Keratinocyte (primary cell): ENCODE results near the gene LPIN1. TPM values are rescaled to one million over a fixed set of nuclear protein-coding genes. Genes with fewer than 3 reads are reported as not detected.

ENCODE experiments used
- DNase-seq: peaks from one replicate; pipeline ENCODE4 v3.0.0-alpha.2; 2011; ENCODE audit warnings: low read depth, missing footprints, low spot score
- FAIRE-seq: peaks from 2 replicates; lab custom pipeline; 2011; peaks lifted over from hg19 to GRCh38; lab: Jason Lieb, UNC
- H2AFZ ChIP-seq: 2 replicates; pipeline ENCODE4 v1.6.0; 2012; ENCODE audit warnings: low read length, control low read depth, inconsistent platforms; ENCODE audit not compliant: control insufficient read depth
- H3K27ac ChIP-seq: 2 replicates; pipeline ENCODE4 v1.5.1; 2011; ENCODE audit warnings: low read length; ENCODE audit not compliant: control insufficient read depth, insufficient read depth
- H3K27me3 ChIP-seq: 3 replicates; pipeline ENCODE4 v1.6.0; 2011; ENCODE audit warnings: low read length; ENCODE audit not compliant: control insufficient read depth, insufficient read depth; ENCODE audit errors: extremely low read depth
- H3K36me3 ChIP-seq, 2 experiments: 2 replicates in 1 of 2; 3 replicates in 1 of 2; pipeline ENCODE4 v1.5.1; 2011; ENCODE audit warnings: low read length in 2 of 2, mild to moderate bottlenecking in 1 of 2; ENCODE audit not compliant: control insufficient read depth in 2 of 2, insufficient read depth in 2 of 2; ENCODE audit errors: extremely low read depth in 1 of 2
- H3K4me1 ChIP-seq: 3 replicates; pipeline ENCODE4 v1.5.1; 2011; ENCODE audit warnings: low read length; ENCODE audit not compliant: control insufficient read depth, insufficient read depth; ENCODE audit errors: extremely low read depth
- H3K4me2 ChIP-seq: 3 replicates; pipeline ENCODE4 v1.6.0; 2011; ENCODE audit warnings: low read depth, low read length; ENCODE audit not compliant: control insufficient read depth, insufficient read depth; ENCODE audit errors: extremely low read depth
- H3K4me3 ChIP-seq, 3 experiments: fragments of 200-600 bp in 1 of 3; sonication (generic) in 1 of 3; 2 replicates in 2 of 3; 3 replicates in 1 of 3; pipeline ENCODE4 v1.5.1; 2011 to 2016; ENCODE audit warnings: low read length in 3 of 3, mild to moderate bottlenecking in 3 of 3, control low read depth in 2 of 3, inconsistent platforms in 1 of 3, low read depth in 1 of 3, mixed read lengths in 1 of 3, mixed run types in 1 of 3, moderate library complexity in 1 of 3; ENCODE audit not compliant: control insufficient read depth in 2 of 3, insufficient read depth in 2 of 3; ENCODE audit errors: extremely low read depth in 1 of 3
- H3K79me2 ChIP-seq: 2 replicates; pipeline ENCODE4 v1.6.0; 2012; ENCODE audit warnings: low read length; ENCODE audit not compliant: control insufficient read depth, insufficient read depth
- H3K9ac ChIP-seq: 3 replicates; pipeline ENCODE4 v1.6.0; 2011; ENCODE audit warnings: low read length; ENCODE audit not compliant: control insufficient read depth, insufficient read depth; ENCODE audit errors: extremely low read depth
- H3K9me1 ChIP-seq: 3 replicates; pipeline ENCODE4 v1.6.0; 2011; ENCODE audit warnings: low read length; ENCODE audit not compliant: control insufficient read depth, insufficient read depth; ENCODE audit errors: extremely low read depth
- H3K9me3 ChIP-seq: 2 replicates; pipeline ENCODE4 v1.5.1; 2012; ENCODE audit warnings: low read depth, low read length; ENCODE audit not compliant: control insufficient read depth
- H4K20me1 ChIP-seq: 3 replicates; pipeline ENCODE4 v1.6.0; 2011; ENCODE audit warnings: low read length; ENCODE audit not compliant: control insufficient read depth, insufficient read depth; ENCODE audit errors: extremely low read depth
- CTCF ChIP-seq, 3 experiments: IDR thresholded peaks in 1 of 3; conservative IDR thresholded peaks in 1 of 3; optimal IDR thresholded peaks in 1 of 3; 2 replicates in 2 of 3; 3 replicates in 1 of 3; pipeline versions ENCODE3 to v1.5.1; 2011; ENCODE audit warnings: low read length in 3 of 3, mild to moderate bottlenecking in 3 of 3, moderate library complexity in 2 of 3, control low read depth in 1 of 3, inconsistent platforms in 1 of 3; ENCODE audit not compliant: insufficient read depth in 2 of 3; ENCODE audit errors: extremely low read depth in 1 of 3
- EZH2 ChIP-seq: IDR thresholded peaks from one replicate; pipeline ENCODE4 v1.6.1; 2012; ENCODE audit warnings: inconsistent platforms, mild to moderate bottlenecking, low read length, moderate library complexity
- dilution Hi-C: fragments of 300-500 bp; cut with MboI; formaldehyde crosslinking; loops from one replicate; pipeline ENCODE4 v1.7.0; 2020; ENCODE audit warnings: low sequenced_read_pairs; ENCODE audit not compliant: extremely low pct_ligation_motif_present
- polyA plus RNA-seq, 5 experiments: library from polyadenylated mRNA; depleted of rRNA in 3 of 5; stranded (reverse) in 3 of 5; stranded (forward) in 1 of 5; unstranded in 1 of 5; fragments of >200 nt; gene quantifications; 1 replicate in 1 of 5; 2 replicates in 3 of 5; 3 replicates in 1 of 5; pipeline versions ENCODE4 v1.2.1 to v1.2.3, GENCODE V29; 2011 to 2012; ENCODE audit warnings: missing spikeins in 2 of 5, low read depth in 1 of 5, low replicate concordance in 1 of 5

Gene LPIN1
- polyA plus RNA-seq, 1 donor (not counting 4 experiments of a cell fraction or from before 2014, with no cell fraction given): 79.6 TPM

GRCh38 chr2:11764359-11764758 lies 17.9 kb downstream of the LPIN1 start:
- dilution Hi-C loops: no loop called here
- DNase-seq (no peak), FAIRE-seq (no peak)
- peaks cover 65% of the 10 kb centered on the region for H3K79me2 ChIP-seq
- no peak for TF ChIP-seq CTCF (optimal IDR thresholded peaks at IDR 0.05 in 1 of 3, IDR thresholded peaks at IDR 0.05 in 1 of 3, conservative IDR thresholded peaks at IDR 0.05 in 1 of 3; ENCODE audit: extremely low read depth in 1 of 3, insufficient read depth in 2 of 3, low read length in 3 of 3)
- TF ChIP-seq EZH2: no peak
- no peak overlapping the region for H2AFZ ChIP-seq
- no peak overlapping the region for H3K4me2 ChIP-seq
- H3K27me3 ChIP-seq: no peaks in the 10 kb centered on the region
- peaks cover 23 to 25% of the 10 kb centered on the region in 2 experiments for H3K36me3 ChIP-seq
- no peak overlapping the region for H3K27ac ChIP-seq
- no peaks in the 10 kb centered on the region for H3K9me3 ChIP-seq
- H3K9me1 ChIP-seq: no peaks in the 10 kb centered on the region
- H4K20me1 ChIP-seq: peaks cover 12% of the 10 kb centered on the region
- H3K4me3 ChIP-seq: no peak overlapping the region
- no peaks in the 10 kb centered on the region for H3K4me1 ChIP-seq
- H3K9ac ChIP-seq: no peak overlapping the region

GRCh38 chr2:11764920-11765319 lies 18.5 kb downstream of the LPIN1 start:
- no peaks in the 10 kb centered on the region for H3K27me3 ChIP-seq
- peaks cover 27% of the 10 kb centered on the region in 2 experiments for H3K36me3 ChIP-seq
- no peaks in the 10 kb centered on the region for H3K4me1 ChIP-seq
- H3K27ac ChIP-seq: no peak overlapping the region
- no peak overlapping the region for H3K4me3 ChIP-seq
- no peak for TF ChIP-seq CTCF (optimal IDR thresholded peaks at IDR 0.05 in 1 of 3, IDR thresholded peaks at IDR 0.05 in 1 of 3, conservative IDR thresholded peaks at IDR 0.05 in 1 of 3; ENCODE audit: extremely low read depth in 1 of 3, insufficient read depth in 2 of 3, low read length in 3 of 3)
- dilution Hi-C loops: no loop called here
- H3K9me1 ChIP-seq: no peaks in the 10 kb centered on the region
- no peak overlapping the region for H2AFZ ChIP-seq
- no peaks in the 10 kb centered on the region for H3K9me3 ChIP-seq
- no peak overlapping the region for H3K4me2 ChIP-seq
- no peak for DNase-seq
- H3K9ac ChIP-seq: no peak overlapping the region
- no peak for FAIRE-seq
- peaks cover 12% of the 10 kb centered on the region for H4K20me1 ChIP-seq
- peaks cover 65% of the 10 kb centered on the region for H3K79me2 ChIP-seq
